PFSK-1 (cell line): ENCODE measurements around the gene CDCP2.

ENCODE experiments used
- FOXP2 ChIP-seq: optimal IDR thresholded peaks from 2 replicates; pipeline ENCODE3; 2011; ENCODE audit warnings: borderline replicate concordance, control low read depth, inconsistent platforms; ENCODE audit not compliant: insufficient read depth; ENCODE audit errors: extremely low read length, extremely low read depth
- POLR2AphosphoS5 ChIP-seq: IDR thresholded peaks from 2 replicates; pipeline ENCODE4 v1.6.1; 2012; ENCODE audit warnings: low read depth, mild to moderate bottlenecking, control low read depth, low read length, moderate library complexity
- REST ChIP-seq, 2 experiments: IDR thresholded peaks; 2 replicates each; pipeline versions ENCODE4 v1.6.1 to v1.8.0; 2011 to 2012; ENCODE audit warnings: low read depth in 2 of 2, low read length in 2 of 2, control low read depth in 1 of 2, inconsistent platforms in 1 of 2, mild to moderate bottlenecking in 1 of 2, moderate library complexity in 1 of 2; ENCODE audit not compliant: insufficient read depth in 1 of 2
- SIN3A ChIP-seq: IDR thresholded peaks from 2 replicates; pipeline ENCODE4 v1.6.1; 2012; ENCODE audit warnings: mild to moderate bottlenecking, low read length, moderate library complexity, borderline replicate concordance; ENCODE audit not compliant: insufficient read depth
- TAF1 ChIP-seq: IDR thresholded peaks from 2 replicates; pipeline ENCODE4 v1.6.1; 2012; ENCODE audit warnings: low read length, control low read depth, borderline replicate concordance; ENCODE audit not compliant: insufficient read depth

- TF ChIP-seq REST (IDR thresholded peaks at IDR 0.05; ENCODE audit: insufficient read depth in 1 of 2, low read depth in 2 of 2, low read length in 2 of 2) (no peak), POLR2AphosphoS5 (no peak), SIN3A (no peak), TAF1 (no peak), FOXP2 (no peak)
These were observed 15.2 kb downstream of the CDCP2 start for GRCh38 chr1:54137534-54138061.
